GM23248 (cell line): ENCODE results near the gene NKAIN1.

Source experiments
- EZH2 ChIP-seq: fragments of 200-600 bp; sonication (generic); IDR thresholded peaks from 2 replicates; pipeline ENCODE4 v1.6.1; 2018; ENCODE audit warnings: antibody characterized with exemption, mild to moderate bottlenecking; ENCODE audit not compliant: insufficient read depth, poor library complexity, severe bottlenecking
- EZH2phosphoT487 ChIP-seq: fragments of 200-600 bp; sonication (generic); IDR thresholded peaks from 2 replicates; pipeline ENCODE4 v1.6.1; 2018; ENCODE audit warnings: antibody characterized with exemption, moderate library complexity, mild to moderate bottlenecking, low read depth; ENCODE audit not compliant: insufficient read depth

DNA sequence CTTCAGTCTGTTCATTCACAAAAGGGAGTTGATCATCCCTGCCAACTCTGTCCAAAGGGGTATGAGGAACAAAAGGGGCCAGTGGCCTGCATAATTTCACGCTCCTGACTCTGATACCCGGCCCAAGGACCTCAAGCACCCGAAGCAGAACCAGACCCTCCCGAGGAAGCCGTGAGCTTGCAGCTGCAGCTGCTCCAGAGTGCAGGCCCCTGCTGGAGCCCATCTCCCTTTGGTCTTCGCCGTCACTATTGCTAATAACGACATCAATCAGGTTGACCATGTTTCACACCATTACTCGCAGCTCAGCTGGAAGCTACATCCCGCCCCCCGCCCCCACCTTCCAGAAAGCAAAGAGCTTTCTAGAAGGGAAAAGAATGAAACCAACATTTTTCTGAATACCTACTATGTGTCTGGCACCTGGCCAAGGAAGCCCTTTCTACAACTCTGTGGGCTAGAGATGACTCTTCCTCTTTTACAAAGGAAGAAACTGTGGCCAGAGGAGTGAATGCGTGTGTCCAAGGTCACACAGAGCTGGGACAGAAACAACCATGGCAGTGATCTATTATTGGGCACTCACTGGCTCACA, 5.5 kb downstream of the NKAIN1 start:
- no peak for TF ChIP-seq EZH2
- TF ChIP-seq EZH2phosphoT487, result no peak
